ENCODE results near the gene NAA25.

GRCh38 chr12:111978545-111978944 lies 130.0 kb downstream of the NAA25 start:
- TF ChIP-seq CTCF (IDR thresholded peaks at IDR 0.05; ENCODE audit: extremely low read depth in 1 of 2, insufficient read depth in 1 of 2, low read depth in 1 of 2, low read length in 2 of 2), result no peak
- no peak for TF ChIP-seq EZH2 (IDR thresholded peaks at IDR 0.05; ENCODE audit: borderline replicate concordance, low read depth, low read length, severe bottlenecking)
- no peak for TF ChIP-seq POLR2A (IDR thresholded peaks at IDR 0.05; ENCODE audit: low read depth, low read length)
- TF ChIP-seq POLR2AphosphoS5 (IDR thresholded peaks at IDR 0.05; ENCODE audit: insufficient read depth, low read depth, low read length), result no peak

Measured in endothelial cell of umbilical vein (primary cell).